Fibroblast of mammary gland (primary cell): ENCODE measurements around the gene TXNDC15.

Experiments
- DNase-seq: peaks from one replicate; pipeline ENCODE4 v3.0.0-alpha.2; 2010; ENCODE audit warnings: low read depth
- H3K4me3 ChIP-seq: 2 replicates; pipeline ENCODE4 v1.5.1; 2011; ENCODE audit warnings: low read depth, mild to moderate bottlenecking, low read length, moderate library complexity; ENCODE audit not compliant: control insufficient read depth
- TF ChIP-seq, protein P1 (sequence below): conservative IDR thresholded peaks from 2 replicates; pipeline ENCODE4 v1.5.1; 2011; ENCODE audit warnings: low read depth, low read length, inconsistent platforms; ENCODE audit not compliant: control insufficient read depth, insufficient read depth

The TXNDC15 gene

GRCh38 chr5:134943547-134943946, 69.4 kb downstream of the TXNDC15 start:
- no peak for DNase-seq
- TF ChIP-seq, protein P1, sequence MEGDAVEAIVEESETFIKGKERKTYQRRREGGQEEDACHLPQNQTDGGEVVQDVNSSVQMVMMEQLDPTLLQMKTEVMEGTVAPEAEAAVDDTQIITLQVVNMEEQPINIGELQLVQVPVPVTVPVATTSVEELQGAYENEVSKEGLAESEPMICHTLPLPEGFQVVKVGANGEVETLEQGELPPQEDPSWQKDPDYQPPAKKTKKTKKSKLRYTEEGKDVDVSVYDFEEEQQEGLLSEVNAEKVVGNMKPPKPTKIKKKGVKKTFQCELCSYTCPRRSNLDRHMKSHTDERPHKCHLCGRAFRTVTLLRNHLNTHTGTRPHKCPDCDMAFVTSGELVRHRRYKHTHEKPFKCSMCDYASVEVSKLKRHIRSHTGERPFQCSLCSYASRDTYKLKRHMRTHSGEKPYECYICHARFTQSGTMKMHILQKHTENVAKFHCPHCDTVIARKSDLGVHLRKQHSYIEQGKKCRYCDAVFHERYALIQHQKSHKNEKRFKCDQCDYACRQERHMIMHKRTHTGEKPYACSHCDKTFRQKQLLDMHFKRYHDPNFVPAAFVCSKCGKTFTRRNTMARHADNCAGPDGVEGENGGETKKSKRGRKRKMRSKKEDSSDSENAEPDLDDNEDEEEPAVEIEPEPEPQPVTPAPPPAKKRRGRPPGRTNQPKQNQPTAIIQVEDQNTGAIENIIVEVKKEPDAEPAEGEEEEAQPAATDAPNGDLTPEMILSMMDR: no peak
- no peak overlapping the region for H3K4me3 ChIP-seq

- H3K4me3 ChIP-seq: no peak overlapping the region
- TF ChIP-seq, protein P1: no peak
- peak; percentile 43 for DNase-seq
Measured at GRCh38 chr5:134944630-134945029, 70.5 kb downstream of the TXNDC15 start.

- TF ChIP-seq, protein P1: no peak
- no peak overlapping the region for H3K4me3 ChIP-seq
Measured at GRCh38 chr5:134945041-134945440, 70.9 kb downstream of the TXNDC15 start.

GRCh38 chr5:134948911-134949310, 74.7 kb downstream of the TXNDC15 start:
- DNase-seq: peak; percentile 79
- H3K4me3 ChIP-seq: no peak overlapping the region
- TF ChIP-seq, protein P1: no peak

More at GRCh38 chr5:134945041-134945440, 70.9 kb downstream of the TXNDC15 start:
- DNase-seq: peak; percentile 6

GRCh38 chr5:134949316-134949715, 75.1 kb downstream of the TXNDC15 start:
- TF ChIP-seq, protein P1: no peak
- no peak overlapping the region for H3K4me3 ChIP-seq
- DNase-seq: peak; percentile 5
